ENCODE measurements around the gene C5orf15.
"Not testable (repeated sequence)": the region's sequence is repeated elsewhere in the genome, so short reads cannot be mapped to it uniquely, and the experiment has no call there.

DNA sequence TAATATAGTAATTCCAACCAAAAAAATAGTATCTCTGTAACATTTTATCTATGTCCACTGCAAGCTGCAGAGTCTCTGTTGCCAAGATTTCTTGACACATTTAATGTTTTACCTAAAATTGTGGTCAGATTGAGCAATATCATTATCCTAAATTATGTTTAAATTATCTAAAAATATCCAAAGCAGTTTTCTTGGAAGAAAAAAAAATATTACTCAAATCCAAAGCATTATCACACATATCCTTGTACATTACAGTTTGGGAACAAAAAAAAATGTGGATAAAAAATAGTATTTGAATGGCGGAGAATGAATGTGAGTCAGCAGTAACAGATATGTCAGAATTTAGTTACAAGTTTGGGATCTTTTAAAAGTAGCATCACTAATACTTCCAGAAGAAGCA, 12.2 kb downstream of the C5orf15 start:
- TF ChIP-seq GATA1 (IDR thresholded peaks at IDR 0.05; ENCODE audit: low read depth, low read length); POLR2A (IDR thresholded peaks at IDR 0.05; ENCODE audit: low read length): not testable (repeated sequence)
